HG02870 (cell line): Measurements from ENCODE around the gene DAB2IP.
"Not testable (repeated sequence)": the region's sequence is repeated elsewhere in the genome, so short reads cannot be mapped to it uniquely, and the experiment has no call there.

Experiments
- ATAC-seq: cut with Tn5 transposase; IDR thresholded peaks from one replicate; pipeline ENCODE4 v1.9.1; 2021; ENCODE audit warnings: mild to moderate bottlenecking, moderate library complexity; ENCODE audit not compliant: unreplicated experiment

DAB2IP gene

GRCh38 chr9:121785673-121786542 is 134.5 kb downstream of the DAB2IP start:
- ATAC-seq: no peak

DNA sequence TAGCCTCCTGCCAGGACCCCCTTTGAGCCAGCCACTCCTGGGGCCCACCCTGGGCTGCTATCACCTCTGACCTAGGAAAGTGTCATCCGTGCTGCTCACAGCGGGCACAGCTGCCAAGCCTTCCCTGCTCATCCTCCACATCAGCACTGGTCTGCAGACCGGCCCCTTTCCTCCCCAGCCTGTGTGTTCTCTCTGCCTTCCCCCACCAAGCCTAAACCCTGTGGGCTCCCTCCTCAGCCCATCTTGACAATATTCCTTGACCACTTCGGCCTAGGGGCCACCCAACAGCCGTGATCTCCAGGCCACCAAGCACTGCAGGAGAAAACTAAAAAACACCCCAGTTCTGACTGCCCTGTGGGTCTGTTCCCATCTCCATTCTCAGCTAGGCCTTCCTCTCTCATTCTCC is 135.1 kb downstream of the DAB2IP start:
- ATAC-seq: no peak

DNA sequence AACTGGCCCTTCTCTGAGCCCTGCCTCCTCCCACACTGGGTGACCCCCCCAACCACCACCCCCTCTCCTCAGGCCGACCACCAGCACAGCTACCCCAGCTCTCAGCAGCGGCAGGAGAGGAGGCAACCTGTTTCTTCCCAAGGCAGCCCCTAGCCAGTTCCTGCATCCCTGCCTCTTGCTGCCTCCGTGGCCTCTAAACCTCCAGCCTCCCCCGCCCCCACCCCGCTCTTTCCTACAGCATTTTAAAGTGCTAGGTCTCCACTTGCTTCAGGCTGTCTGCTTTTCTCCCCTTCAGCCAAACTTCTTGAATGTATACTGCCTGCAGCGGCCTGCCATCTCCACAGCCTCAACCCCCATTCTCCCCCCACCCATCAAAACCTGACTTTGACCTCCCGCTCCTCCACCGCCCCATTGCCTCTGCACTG is 135.6 kb downstream of the DAB2IP start:
- no peak for ATAC-seq

DNA sequence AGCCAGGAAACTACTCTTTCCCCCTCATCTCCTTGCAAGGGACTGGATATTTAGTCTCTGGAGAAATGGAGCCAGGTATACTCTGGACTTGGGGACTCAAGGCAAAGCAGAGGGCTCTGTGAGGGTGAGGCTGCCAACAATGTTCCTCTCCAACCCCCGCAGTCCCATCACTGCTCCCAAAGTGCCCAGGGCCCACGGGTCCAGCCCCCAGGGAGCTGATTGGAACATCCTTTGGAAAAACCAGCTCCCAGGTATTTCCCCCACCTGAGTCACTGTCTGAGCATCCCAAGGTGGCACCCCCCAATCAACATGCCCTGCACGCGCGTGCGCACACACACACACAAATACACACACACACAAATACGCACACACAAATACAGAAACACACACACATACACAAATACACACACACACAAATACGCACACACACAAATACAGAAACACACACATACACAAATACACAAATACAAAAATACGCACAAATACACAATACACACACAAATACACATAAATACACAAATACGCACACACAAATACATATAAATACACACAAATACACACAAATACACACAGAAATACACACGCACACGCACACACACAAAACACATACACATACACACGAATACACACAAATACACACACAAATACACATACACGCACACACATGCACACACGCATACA is 137.4 kb downstream of the DAB2IP start:
- no peak for ATAC-seq

DNA sequence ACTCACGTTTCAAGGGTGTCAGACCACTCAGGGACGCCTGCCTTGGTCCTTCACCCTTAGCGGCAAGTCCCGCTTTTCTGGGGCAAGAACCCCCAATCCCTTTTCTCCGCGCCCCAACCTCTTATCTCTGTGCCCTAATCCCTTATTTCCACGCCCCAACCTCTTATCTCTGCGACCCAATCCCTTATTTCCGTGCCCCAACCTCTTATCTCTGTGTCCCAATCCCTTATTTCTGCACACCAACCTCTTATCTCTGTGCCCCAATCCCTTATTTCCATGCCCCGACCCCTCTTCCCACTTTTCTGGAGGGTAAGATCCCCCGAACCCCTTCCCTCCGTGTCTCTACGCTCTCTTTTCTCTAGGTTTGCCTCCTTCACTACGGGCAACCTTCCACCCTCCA is 139.4 kb downstream of the DAB2IP start:
- no peak for ATAC-seq

DNA sequence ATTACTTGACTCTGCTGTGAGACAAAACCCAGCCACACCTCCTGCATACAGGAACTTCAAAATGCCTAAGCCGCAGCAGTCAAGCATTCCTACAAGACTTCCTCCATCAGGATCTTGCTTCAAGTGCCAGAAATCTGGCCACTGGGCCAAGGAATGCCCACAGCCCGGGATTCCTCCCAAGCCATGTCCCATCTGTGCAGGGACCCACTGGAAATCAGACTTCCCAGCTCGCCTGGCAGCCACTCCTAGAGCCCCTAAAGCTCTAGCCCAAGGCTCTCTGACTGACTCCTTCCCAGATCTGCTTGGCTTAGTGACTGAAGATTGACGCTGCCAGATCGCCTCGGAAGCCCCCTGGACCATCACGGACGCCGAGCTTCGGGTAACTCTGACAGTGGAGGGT is 141.0 kb downstream of the DAB2IP start:
- not testable (repeated sequence) for ATAC-seq

- ATAC-seq: not testable (repeated sequence)
These were observed 142.9 kb downstream of the DAB2IP start for GRCh38 chr9:121794334-121794733.

- ATAC-seq: no peak
These were observed 145.6 kb downstream of the DAB2IP start for GRCh38 chr9:121797081-121797480.

DNA sequence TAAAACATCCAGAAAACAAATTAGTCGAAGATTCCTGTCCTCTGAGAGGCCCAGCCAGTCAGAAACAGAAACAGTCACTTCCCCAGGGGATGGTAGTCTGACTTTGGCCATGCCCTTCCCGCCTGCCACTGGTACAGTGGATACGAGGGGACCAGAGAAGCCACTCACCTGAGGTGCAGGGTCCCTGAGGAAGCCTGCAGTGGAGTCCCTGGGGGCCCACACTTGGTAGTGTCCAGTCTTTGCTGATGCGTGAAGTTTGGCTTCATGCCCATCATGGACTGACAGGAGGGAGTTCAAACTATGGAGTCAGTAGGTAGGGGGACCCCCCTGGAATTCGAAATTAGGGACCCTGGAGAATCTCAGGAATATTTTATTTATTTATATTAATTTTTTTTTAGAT is 147.5 kb downstream of the DAB2IP start:
- no peak for ATAC-seq

- ATAC-seq: no peak
These were observed 148.9 kb downstream of the DAB2IP start for GRCh38 chr9:121800376-121800775.

DNA sequence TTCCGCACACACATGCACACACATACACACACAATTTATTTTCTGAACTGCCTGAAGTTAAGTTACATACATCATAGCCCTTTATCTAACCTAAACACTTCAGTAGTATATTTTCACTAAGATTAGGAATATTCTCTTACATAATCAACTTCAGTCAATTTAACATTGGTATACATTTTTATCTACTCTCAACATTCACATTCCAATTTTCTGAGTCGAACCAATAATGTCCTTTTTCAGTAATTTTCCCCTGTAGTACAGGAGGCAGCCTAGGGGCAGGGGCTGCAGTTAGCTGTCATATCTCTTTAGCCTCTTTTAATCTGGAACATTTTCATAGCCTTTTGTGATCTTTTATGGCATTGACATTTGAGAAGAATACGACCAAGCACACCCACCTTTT is 150.1 kb downstream of the DAB2IP start:
- ATAC-seq: no peak

DNA sequence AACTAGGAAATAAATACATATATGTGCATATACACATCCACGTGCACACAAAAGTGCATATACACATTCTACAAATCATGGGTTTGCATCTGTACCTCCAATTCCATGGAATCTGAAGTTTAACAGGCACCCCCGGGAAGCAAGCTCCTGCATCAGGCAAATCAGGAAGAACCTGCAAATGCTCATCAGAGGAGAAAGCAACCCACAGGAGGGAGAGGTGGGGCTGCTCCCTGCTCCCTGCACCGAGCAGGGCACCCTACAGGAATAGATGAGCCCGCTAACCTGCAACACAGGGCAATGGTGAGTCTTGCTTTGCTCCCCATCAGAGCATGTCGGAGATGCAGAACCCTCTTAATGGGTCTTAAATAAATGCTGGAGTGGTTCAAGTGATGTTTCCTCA is 151.3 kb downstream of the DAB2IP start:
- no peak for ATAC-seq

DNA sequence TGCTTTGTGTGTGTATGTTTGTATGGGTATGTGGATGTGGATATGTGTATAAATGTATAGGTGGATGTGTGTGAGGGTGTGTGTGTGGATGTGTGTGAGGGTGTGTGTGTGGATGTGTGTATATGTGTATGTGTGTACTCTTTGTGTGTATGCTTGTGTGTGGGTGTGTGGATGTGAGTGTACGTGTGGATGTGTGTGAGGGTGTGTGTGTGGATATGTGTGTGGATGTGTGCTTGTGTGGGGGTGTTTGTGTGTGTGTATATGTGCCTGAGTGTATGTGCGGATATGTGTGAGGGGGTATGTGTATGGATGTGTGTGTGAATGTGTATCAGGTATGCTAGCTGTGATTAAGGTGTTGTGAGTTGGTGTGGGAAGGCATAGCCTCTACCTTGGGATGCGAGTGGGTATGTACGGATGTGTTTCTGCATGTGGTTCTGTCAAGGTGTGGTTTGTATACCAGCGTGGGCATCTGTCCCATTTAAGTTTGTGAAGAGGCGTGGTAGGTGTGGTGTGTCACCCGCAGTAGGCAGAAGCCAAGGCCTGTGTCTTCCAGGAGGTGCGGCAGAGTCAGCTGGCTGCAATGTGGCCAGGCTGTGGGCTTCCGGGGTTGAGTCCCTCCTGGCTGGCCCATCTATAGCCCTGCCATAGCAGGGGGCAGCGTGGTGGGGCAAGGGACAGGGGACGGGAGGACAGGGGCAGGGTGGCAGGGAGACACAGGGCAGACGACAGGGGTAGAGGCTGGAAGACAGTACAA is 155.8 kb downstream of the DAB2IP start:
- ATAC-seq: no peak

GRCh38 chr9:121807823-121808278 is 156.4 kb downstream of the DAB2IP start:
- ATAC-seq: no peak

DNA sequence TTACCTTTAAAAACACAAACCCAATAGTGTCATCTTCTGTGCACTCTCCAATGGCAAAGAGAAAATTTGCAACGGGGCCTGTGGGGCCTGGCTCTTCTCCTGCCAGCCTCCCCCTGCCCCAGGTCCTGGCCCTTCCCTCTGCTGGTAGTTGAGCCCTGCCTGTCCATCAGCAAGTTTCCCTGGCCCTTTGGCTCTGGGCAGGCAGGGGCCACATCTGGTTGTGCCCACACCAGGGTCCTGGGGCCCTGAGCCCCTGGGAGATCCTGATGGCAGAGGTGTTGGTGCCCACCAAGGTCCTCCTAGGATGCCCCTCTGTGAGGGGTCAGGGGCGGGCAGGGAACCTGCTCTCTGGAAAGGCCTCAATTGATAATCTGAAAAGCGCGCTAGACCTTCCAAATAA is 157.3 kb downstream of the DAB2IP start:
- no peak for ATAC-seq

- ATAC-seq: no peak
These were observed 158.1 kb downstream of the DAB2IP start for GRCh38 chr9:121809356-121810050.

DNA sequence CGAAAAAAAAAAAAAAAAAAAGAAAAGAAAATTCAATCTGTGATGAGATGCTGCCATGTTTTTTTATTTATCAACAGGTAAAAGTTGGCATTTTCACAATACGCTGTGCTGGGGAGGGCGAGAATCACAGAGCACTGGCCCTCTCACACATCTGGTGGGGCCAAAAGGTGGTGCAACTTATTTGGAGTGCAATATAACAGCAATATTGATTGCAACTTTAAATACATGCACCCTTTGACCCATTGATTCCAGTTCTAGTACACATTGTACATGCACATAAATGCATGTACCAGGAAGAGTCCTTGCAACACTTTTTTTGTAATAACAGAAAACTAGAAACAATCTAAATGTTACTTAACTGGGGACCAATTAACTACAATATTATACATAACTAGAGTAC is 159.1 kb downstream of the DAB2IP start:
- ATAC-seq: no peak

DNA sequence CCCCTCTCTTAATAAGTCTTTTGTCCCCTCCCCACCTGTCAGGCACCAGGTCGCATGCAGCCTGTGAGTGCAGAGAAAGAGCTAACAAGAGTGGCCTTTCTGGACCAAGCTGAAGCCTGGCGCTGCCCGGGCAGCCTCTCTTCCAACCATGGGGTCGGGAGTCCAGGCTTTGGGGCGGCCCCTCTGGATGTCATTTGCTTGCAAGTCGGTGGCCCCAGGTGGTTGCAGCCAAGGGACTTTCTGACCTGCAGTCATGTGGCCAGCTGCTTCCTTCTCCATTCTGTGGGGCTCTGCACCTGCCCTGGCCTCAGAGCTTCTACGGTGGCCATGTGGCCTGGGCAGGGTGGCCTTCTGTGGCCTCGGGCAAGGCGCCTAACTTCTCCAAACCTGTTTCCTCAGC is 159.7 kb downstream of the DAB2IP start:
- no peak for ATAC-seq

DNA sequence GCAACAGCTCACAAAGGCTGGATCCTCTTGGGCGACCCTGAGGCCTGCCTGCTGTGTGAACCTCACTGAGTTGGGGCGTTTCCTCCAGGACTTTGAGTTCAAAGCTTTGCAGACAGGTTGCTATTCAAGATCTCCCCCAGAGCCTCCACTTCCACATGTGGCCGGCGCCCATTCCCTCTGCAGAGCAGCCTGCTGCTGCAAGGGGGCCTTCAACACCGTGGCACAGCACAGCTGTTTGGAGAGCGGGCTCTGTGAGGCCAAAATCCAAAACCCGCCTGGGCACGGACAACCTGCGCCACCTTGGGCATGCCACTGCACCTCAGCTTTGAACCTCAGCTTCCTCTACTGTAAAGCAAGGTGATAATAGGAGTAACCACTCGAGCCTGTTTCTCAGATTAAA is 160.3 kb downstream of the DAB2IP start:
- ATAC-seq: no peak

GRCh38 chr9:121812159-121812735 is 160.8 kb downstream of the DAB2IP start:
- ATAC-seq: no peak
